OCI-LY1 (cell line): ENCODE measurements around the gene ROR2.

Source experiments
- EZH2 ChIP-seq: fragments of 200-600 bp; sonication (generic), shearing (Covaris generic); IDR thresholded peaks from 2 replicates; pipeline ENCODE4 v1.8.0; 2017; ENCODE audit warnings: borderline replicate concordance, mixed run types, mild to moderate bottlenecking, antibody characterized with exemption, low read length, moderate library complexity, mixed read lengths
- TF ChIP-seq, protein P1 (sequence below): fragments of 200-600 bp; sonication (generic), shearing (Covaris generic); IDR thresholded peaks from 2 replicates; pipeline ENCODE4 v1.5.1; 2017; ENCODE audit warnings: mild to moderate bottlenecking, antibody characterized with exemption, low read length, moderate library complexity, mixed read lengths

DNA sequence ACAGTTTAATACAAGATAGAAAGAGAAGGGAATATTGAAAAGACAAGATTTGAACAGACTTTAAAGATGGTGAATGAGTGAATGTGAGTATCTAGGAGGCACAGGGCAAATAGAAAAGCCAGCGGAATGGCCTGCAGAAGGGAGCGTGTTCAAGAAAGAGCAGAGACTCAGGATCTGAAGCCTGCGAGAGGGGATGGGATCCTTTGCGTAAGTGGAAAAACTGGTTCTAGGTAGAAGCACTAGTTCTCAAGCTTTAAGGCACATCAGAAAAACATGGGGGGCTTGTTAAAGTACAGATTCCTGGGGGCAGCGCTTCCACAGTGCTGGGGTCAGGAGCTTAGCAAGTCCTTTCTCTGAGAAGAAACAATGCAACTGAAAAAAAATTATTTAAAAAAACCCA, 431.6 kb downstream of the ROR2 start:
- TF ChIP-seq, protein P1, sequence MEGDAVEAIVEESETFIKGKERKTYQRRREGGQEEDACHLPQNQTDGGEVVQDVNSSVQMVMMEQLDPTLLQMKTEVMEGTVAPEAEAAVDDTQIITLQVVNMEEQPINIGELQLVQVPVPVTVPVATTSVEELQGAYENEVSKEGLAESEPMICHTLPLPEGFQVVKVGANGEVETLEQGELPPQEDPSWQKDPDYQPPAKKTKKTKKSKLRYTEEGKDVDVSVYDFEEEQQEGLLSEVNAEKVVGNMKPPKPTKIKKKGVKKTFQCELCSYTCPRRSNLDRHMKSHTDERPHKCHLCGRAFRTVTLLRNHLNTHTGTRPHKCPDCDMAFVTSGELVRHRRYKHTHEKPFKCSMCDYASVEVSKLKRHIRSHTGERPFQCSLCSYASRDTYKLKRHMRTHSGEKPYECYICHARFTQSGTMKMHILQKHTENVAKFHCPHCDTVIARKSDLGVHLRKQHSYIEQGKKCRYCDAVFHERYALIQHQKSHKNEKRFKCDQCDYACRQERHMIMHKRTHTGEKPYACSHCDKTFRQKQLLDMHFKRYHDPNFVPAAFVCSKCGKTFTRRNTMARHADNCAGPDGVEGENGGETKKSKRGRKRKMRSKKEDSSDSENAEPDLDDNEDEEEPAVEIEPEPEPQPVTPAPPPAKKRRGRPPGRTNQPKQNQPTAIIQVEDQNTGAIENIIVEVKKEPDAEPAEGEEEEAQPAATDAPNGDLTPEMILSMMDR: no peak
- no peak for TF ChIP-seq EZH2
